ENCODE results near the gene DNAJC4. TPM values are rescaled to one million over a fixed set of nuclear protein-coding genes. Genes with fewer than 3 reads are reported as not detected.

Gene DNAJC4
- total and polyA plus RNA-seq, 9 of the 15 experiments (the other 6 are each of a cell fraction or from before 2014, with no cell fraction given) = 4.0 to 32.6 (median 19.9) TPM

GRCh38 chr11:64241491-64242374 is 11.4 kb downstream of the DNAJC4 start (continued):
- TF ChIP-seq BRD4 (IDR thresholded peaks at IDR 0.05) (no peak), ZNF217 (CRISPR knock-in tag; IDR thresholded peaks at IDR 0.05) (no peak), SNRNP70 (optimal IDR thresholded peaks at IDR 0.05; ENCODE audit: low read depth, low read length) (no peak), CHCHD3 (CRISPR knock-in tag; IDR thresholded peaks at IDR 0.05) (no peak), IFI16 (CRISPR knock-in tag; IDR thresholded peaks at IDR 0.05) (no peak), EP400 (IDR thresholded peaks at IDR 0.05) (peak; percentile 71), ZNF699 (CRISPR knock-in tag; IDR thresholded peaks at IDR 0.05; ENCODE audit: insufficient replicate concordance) (no peak), HMGXB4 (CRISPR knock-in tag; IDR thresholded peaks at IDR 0.05) (peak; percentile 62; the same call in 1 of the 2 replicates), SUPT5H (IDR thresholded peaks at IDR 0.05) (peak; percentile 87), ZNF347 (CRISPR knock-in tag; IDR thresholded peaks at IDR 0.05; ENCODE audit: low read depth) (no peak), ZNF589 (CRISPR knock-in tag; IDR thresholded peaks at IDR 0.05; ENCODE audit: low read depth) (no peak), PHF20 (IDR thresholded peaks at IDR 0.05; ENCODE audit: partially characterized antibody) (peak; percentile 36), CBX8 (IDR thresholded peaks at IDR 0.05; ENCODE audit: borderline replicate concordance, extremely low read depth, low read depth, low read length, poor library complexity, severe bottlenecking) (no peak), U2AF2 (optimal IDR thresholded peaks at IDR 0.05; ENCODE audit: low read depth, low read length) (no peak), CBFA2T3 (IDR thresholded peaks at IDR 0.05) (0 out of 2 replicates have a peak, but pooled peaks have one; percentile 3), XRCC5 (IDR thresholded peaks at IDR 0.05; ENCODE audit: low read depth, low read length) (no peak), ZNF780A (CRISPR knock-in tag; IDR thresholded peaks at IDR 0.05) (no peak), MTA3 (IDR thresholded peaks at IDR 0.05; ENCODE audit: borderline replicate concordance) (0 out of 2 replicates have a peak, but pooled peaks have one; percentile 26), E4F1 (CRISPR knock-in tag; IDR thresholded peaks at IDR 0.05; ENCODE audit: borderline replicate concordance) (no peak), SAFB2 (IDR thresholded peaks at IDR 0.05; ENCODE audit: borderline replicate concordance, low read depth, low read length, severe bottlenecking) (no peak)
- TF ChIP-seq, protein P1, sequence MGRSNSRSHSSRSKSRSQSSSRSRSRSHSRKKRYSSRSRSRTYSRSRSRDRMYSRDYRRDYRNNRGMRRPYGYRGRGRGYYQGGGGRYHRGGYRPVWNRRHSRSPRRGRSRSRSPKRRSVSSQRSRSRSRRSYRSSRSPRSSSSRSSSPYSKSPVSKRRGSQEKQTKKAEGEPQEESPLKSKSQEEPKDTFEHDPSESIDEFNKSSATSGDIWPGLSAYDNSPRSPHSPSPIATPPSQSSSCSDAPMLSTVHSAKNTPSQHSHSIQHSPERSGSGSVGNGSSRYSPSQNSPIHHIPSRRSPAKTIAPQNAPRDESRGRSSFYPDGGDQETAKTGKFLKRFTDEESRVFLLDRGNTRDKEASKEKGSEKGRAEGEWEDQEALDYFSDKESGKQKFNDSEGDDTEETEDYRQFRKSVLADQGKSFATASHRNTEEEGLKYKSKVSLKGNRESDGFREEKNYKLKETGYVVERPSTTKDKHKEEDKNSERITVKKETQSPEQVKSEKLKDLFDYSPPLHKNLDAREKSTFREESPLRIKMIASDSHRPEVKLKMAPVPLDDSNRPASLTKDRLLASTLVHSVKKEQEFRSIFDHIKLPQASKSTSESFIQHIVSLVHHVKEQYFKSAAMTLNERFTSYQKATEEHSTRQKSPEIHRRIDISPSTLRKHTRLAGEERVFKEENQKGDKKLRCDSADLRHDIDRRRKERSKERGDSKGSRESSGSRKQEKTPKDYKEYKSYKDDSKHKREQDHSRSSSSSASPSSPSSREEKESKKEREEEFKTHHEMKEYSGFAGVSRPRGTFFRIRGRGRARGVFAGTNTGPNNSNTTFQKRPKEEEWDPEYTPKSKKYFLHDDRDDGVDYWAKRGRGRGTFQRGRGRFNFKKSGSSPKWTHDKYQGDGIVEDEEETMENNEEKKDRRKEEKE (IDR thresholded peaks at IDR 0.05; ENCODE audit: borderline replicate concordance in 1 of 2, control insufficient read depth in 1 of 2, low read depth in 2 of 2, low read length in 1 of 2) = no peak
